G401 (cell line): ENCODE results near the gene MAST4. TPM values are rescaled to one million over a fixed set of nuclear protein-coding genes. Genes with fewer than 3 reads are reported as not detected.
"Not testable (repeated sequence)": the region's sequence is repeated elsewhere in the genome, so short reads cannot be mapped to it uniquely, and the experiment has no call there.

Experiments used
- DNase-seq: peaks from one replicate; pipeline ENCODE4 v3.0.0-alpha.2; 2015; ENCODE audit warnings: low spot score
- in situ Hi-C: cut with HindIII; loops from 2 replicates; pipeline ENCODE4 v1.10.0; 2016; ENCODE audit warnings: low sequenced_read_pairs, mixed read lengths
- total RNA-seq: library from RNA; depleted of rRNA; stranded (reverse); fragments of >200 nt; shearing (Covaris generic); gene quantifications from 2 replicates; pipeline ENCODE4 v1.2.3, GENCODE V29; 2014

The MAST4 gene
- total RNA-seq, 1 experiment from 2014 or later: not detected

- in situ Hi-C loops: no loop called here
- DNase-seq: no peak
Observed at GRCh38 chr5:67163231-67163756, 567.1 kb downstream of the MAST4 start.

- no peak for DNase-seq
- in situ Hi-C loops: no loop called here
Observed at GRCh38 chr5:67163863-67164595, 567.8 kb downstream of the MAST4 start.

- in situ Hi-C loops: no loop called here
- DNase-seq: no peak
Observed at GRCh38 chr5:67164856-67165525, 568.8 kb downstream of the MAST4 start.

DNA sequence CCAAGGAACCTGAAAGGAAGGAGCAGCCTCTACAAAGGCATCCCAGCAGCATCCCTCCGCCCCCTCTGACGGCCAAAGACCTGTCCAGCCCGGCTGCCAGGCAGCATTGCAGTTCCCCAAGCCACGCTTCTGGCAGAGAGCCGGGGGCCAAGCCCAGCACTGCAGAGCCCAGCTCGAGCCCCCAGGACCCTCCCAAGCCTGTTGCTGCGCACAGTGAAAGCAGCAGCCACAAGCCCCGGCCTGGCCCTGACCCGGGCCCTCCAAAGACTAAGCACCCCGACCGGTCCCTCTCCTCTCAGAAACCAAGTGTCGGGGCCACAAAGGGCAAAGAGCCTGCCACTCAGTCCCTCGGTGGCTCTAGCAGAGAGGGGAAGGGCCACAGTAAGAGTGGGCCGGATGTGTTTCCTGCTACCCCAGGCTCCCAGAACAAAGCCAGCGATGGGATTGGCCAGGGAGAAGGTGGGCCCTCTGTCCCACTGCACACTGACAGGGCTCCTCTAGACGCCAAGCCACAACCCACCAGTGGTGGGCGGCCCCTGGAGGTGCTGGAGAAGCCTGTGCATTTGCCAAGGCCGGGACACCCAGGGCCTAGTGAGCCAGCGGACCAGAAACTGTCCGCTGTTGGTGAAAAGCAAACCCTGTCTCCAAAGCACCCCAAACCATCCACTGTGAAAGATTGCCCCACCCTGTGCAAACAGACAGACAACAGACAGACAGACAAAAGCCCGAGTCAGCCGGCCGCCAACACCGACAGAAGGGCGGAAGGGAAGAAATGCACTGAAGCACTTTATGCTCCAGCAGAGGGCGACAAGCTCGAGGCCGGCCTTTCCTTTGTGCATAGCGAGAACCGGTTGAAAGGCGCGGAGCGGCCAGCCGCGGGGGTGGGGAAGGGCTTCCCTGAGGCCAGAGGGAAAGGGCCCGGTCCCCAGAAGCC lies 569.6 kb downstream of the MAST4 start:
- in situ Hi-C loops: no loop called here

GRCh38 chr5:67166460-67167285 lies 570.5 kb downstream of the MAST4 start:
- in situ Hi-C loops: no loop called here
- DNase-seq: no peak

More for the DNA sequence above, 569.6 kb downstream of the MAST4 start:
- peak; percentile 69 for DNase-seq

- DNase-seq: no peak
- in situ Hi-C loops: no loop called here
Observed at GRCh38 chr5:67168069-67168468, 571.9 kb downstream of the MAST4 start.

DNA sequence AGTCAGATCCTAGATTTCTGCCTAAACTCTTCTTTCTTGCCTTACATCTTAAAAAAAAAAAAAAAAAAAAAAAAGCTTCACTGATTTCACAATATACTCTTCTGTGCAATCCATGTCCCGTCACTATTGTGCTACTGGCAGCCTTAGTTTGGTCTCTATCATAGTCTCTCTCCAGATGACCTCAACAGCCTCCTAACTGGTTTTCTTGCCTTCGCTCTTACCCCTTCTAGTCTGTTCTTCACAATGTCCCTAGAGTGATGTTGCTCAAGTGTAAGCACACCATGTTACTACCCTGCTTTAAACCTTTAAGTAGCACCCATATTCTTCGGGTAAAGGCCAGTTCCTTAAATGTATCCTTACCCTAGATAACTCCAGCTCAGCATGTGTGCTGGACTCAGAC lies 574.6 kb downstream of the MAST4 start:
- DNase-seq: no peak
- in situ Hi-C loops: no loop called here

- in situ Hi-C loops: not testable (repeated sequence)
Observed at GRCh38 chr5:67173351-67173750, 577.2 kb downstream of the MAST4 start.

GRCh38 chr5:67173959-67174358 lies 577.8 kb downstream of the MAST4 start:
- in situ Hi-C loops: no loop called here
- no peak for DNase-seq

More at GRCh38 chr5:67173351-67173750, 577.2 kb downstream of the MAST4 start:
- DNase-seq: not testable (repeated sequence)

- no peak for DNase-seq
- in situ Hi-C loops: no loop called here
Observed at GRCh38 chr5:67176936-67177335, 580.7 kb downstream of the MAST4 start.

- in situ Hi-C loops: no loop called here
- DNase-seq: no peak
Observed at GRCh38 chr5:67178085-67178484, 581.9 kb downstream of the MAST4 start.

DNA sequence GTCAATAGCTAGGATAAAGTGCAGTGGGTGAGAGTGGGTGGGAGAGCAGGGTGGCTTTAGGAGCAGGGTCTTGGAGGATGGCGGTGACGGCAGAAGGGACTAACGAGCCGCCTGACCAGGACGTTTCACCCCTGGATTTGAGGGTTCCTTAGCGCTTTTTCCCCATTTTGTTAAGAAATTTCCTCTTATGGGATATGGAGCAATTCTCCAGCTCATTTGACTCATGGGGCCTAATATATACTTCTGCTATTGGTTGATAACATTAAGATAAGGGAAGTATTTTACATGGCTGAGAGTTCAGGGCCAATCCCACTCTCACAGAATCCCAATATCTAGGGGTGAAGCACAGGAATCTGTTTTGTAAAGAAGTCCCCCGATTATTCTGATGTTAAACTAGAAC lies 582.8 kb downstream of the MAST4 start:
- DNase-seq: no peak
- in situ Hi-C loops: no loop called here

GRCh38 chr5:67179697-67180361 lies 583.6 kb downstream of the MAST4 start:
- no peak for DNase-seq
- in situ Hi-C loops: no loop called here

DNA sequence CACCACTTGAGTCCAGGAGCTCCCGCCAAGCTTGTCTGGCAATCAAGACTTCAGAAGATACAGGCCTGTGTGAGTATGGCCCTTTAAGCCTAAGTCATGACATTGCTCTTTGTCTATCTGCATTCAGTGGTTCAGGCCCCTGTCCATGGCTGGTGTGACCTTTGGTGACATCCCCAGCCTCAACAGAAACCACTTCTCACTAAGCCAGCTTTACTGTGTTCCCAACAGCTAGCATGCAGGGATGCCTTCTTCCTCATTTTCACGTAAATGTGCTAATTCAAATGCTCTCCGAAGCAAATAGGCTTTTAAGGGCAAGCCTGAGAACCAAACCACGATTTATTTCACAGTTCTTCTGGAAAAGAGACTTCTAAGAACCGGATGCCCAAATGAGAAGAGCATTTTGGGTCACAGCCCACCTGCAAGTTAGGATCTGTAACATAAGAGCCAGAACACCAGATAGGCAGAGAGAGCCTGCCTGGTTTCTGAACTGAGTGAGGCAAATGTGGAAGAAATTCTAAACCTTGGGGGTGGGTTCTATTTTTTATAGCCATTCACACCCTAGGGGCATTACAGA lies 585.5 kb downstream of the MAST4 start:
- DNase-seq: no peak
- in situ Hi-C loops: no loop called here

- DNase-seq: no peak
- in situ Hi-C loops: no loop called here
Observed at GRCh38 chr5:67182301-67182790, 586.2 kb downstream of the MAST4 start.

- no peak for DNase-seq
- in situ Hi-C loops: no loop called here
Observed at GRCh38 chr5:67183859-67184258, 587.7 kb downstream of the MAST4 start.

- DNase-seq: no peak
- in situ Hi-C loops: no loop called here
Observed at GRCh38 chr5:67187006-67187715, 591.0 kb downstream of the MAST4 start.
